Neural progenitor cell (in vitro differentiated cells): ENCODE data around the gene APLP2. TPM values are rescaled to one million over a fixed set of nuclear protein-coding genes. Genes with fewer than 3 reads are reported as not detected.

ENCODE experiments used
- DNase-seq: peaks from one replicate; pipeline ENCODE4 v3.0.0-alpha.2; 2016; ENCODE audit warnings: low spot score
- H2AFZ ChIP-seq: fragments of 200-600 bp; sonication (generic); replicated peaks from 2 replicates; pipeline ENCODE4 v1.6.1; 2016; ENCODE audit warnings: antibody characterized with exemption
- H3F3A ChIP-seq: fragments of 200-600 bp; sonication (generic); 2 replicates; pipeline ENCODE4 v1.6.1; 2016; ENCODE audit warnings: antibody characterized with exemption, low read depth
- H3K27ac ChIP-seq: fragments of 200-600 bp; sonication (generic); 2 replicates; pipeline ENCODE4 v1.5.1; 2016; ENCODE audit warnings: mild to moderate bottlenecking
- H3K27me3 ChIP-seq: fragments of 200-600 bp; sonication (generic); 2 replicates; pipeline ENCODE4 v1.6.1; 2016; ENCODE audit warnings: mild to moderate bottlenecking, moderate library complexity
- H3K36me3 ChIP-seq: fragments of 200-600 bp; sonication (generic); 2 replicates; pipeline ENCODE4 v1.5.1; 2016
- H3K4me1 ChIP-seq: fragments of 200-600 bp; sonication (generic); 2 replicates; pipeline ENCODE4 v1.6.1; 2016; ENCODE audit warnings: mixed run types
- H3K4me2 ChIP-seq: fragments of 200-600 bp; sonication (generic); 2 replicates; pipeline ENCODE4 v1.6.1; 2016
- H3K4me3 ChIP-seq: fragments of 200-600 bp; sonication (generic); 2 replicates; pipeline ENCODE4 v1.5.1; 2016
- H3K79me2 ChIP-seq: fragments of 200-600 bp; sonication (generic); 2 replicates; pipeline ENCODE4 v1.6.1; 2016; ENCODE audit warnings: low read depth
- H3K9ac ChIP-seq: fragments of 200-600 bp; sonication (generic); 2 replicates; pipeline ENCODE4 v1.6.1; 2016
- H3K9me3 ChIP-seq: fragments of 200-600 bp; sonication (generic); 2 replicates; pipeline ENCODE4 v1.5.1; 2016; ENCODE audit warnings: low read depth
- H4K20me1 ChIP-seq: fragments of 200-600 bp; sonication (generic); 2 replicates; pipeline ENCODE4 v1.6.1; 2016; ENCODE audit warnings: low read depth
- H3K27ac Mint-ChIP-seq: 3 replicates; pipeline ENCODE4 v1.8.0; 2021; ENCODE audit warnings: mixed read lengths
- H3K27me3 Mint-ChIP-seq: 2 replicates; pipeline ENCODE4 v1.8.0; 2022; ENCODE audit warnings: low read depth, mild to moderate bottlenecking, inconsistent platforms, moderate library complexity, mixed read lengths; ENCODE audit not compliant: insufficient read depth
- H3K36me3 Mint-ChIP-seq: 3 replicates; pipeline ENCODE4 v1.8.0; 2021; ENCODE audit warnings: mixed read lengths
- H3K4me1 Mint-ChIP-seq: 3 replicates; pipeline ENCODE4 v1.8.0; 2021; ENCODE audit warnings: mixed read lengths
- H3K4me3 Mint-ChIP-seq: 3 replicates; pipeline ENCODE4 v1.8.0; 2021; ENCODE audit warnings: mild to moderate bottlenecking, moderate library complexity, mixed read lengths
- H3K9me3 Mint-ChIP-seq: 3 replicates; pipeline ENCODE4 v1.8.0; 2020; ENCODE audit warnings: mixed read lengths
- CTCF ChIP-seq: fragments of 200-600 bp; sonication (generic); IDR thresholded peaks from 2 replicates; pipeline ENCODE4 v1.5.1; 2017; ENCODE audit warnings: antibody characterized with exemption, mild to moderate bottlenecking
- EZH2 ChIP-seq: fragments of 200-600 bp; sonication (generic); IDR thresholded peaks from 2 replicates; pipeline ENCODE4 v1.6.1; 2017; ENCODE audit warnings: antibody characterized with exemption, mild to moderate bottlenecking, moderate library complexity
- EZH2phosphoT487 ChIP-seq: fragments of 200-600 bp; sonication (generic); IDR thresholded peaks from 2 replicates; pipeline ENCODE4 v1.6.1; 2017; ENCODE audit warnings: antibody characterized with exemption
- total RNA-seq: library from RNA; depleted of rRNA; stranded (reverse); fragments of >200 nt; gene quantifications from 2 replicates; pipeline ENCODE4 v1.2.3, GENCODE V29; 2015; ENCODE audit warnings: low replicate concordance

Gene APLP2
- total RNA-seq, 1 donor from 2014 or later: 455 TPM

GRCh38 chr11:130118636-130119387 lies 49.1 kb downstream of the APLP2 start:
- Histone ChIP-seq H3K27ac (no peak overlapping the region), H3K36me3 (peaks cover 11% of the 10 kb centered on the region), H3K27me3 (no peaks in the 10 kb centered on the region), H3K79me2 (peaks cover 69% of the 10 kb centered on the region), H3K9me3 (no peaks in the 10 kb centered on the region), H3F3A (no peaks in the 10 kb centered on the region), H2AFZ (no peak overlapping the region), H3K4me1 (no peaks in the 10 kb centered on the region), H3K9ac (no peak overlapping the region), H3K4me2 (no peak overlapping the region), H3K4me3 (no peak overlapping the region), H4K20me1 (peaks cover 33% of the 10 kb centered on the region)
- Mint-ChIP-seq H3K9me3 (no peaks in the 10 kb centered on the region), H3K27ac (no peak overlapping the region), H3K27me3 (no peaks in the 10 kb centered on the region), H3K36me3 (peaks cover 32% of the 10 kb centered on the region), H3K4me1 (no peaks in the 10 kb centered on the region), H3K4me3 (no peak overlapping the region)
- DNase-seq: no peak
- TF ChIP-seq EZH2phosphoT487 (no peak), EZH2 (no peak), CTCF (no peak)

- Histone ChIP-seq H3K9ac (no peak overlapping the region), H3K4me1 (no peaks in the 10 kb centered on the region), H3K9me3 (no peaks in the 10 kb centered on the region), H3K4me3 (no peak overlapping the region), H4K20me1 (peaks cover 30% of the 10 kb centered on the region), H3K27me3 (no peaks in the 10 kb centered on the region), H3F3A (no peaks in the 10 kb centered on the region), H3K79me2 (peaks cover 68% of the 10 kb centered on the region), H3K4me2 (no peak overlapping the region), H3K36me3 (peaks cover 3% of the 10 kb centered on the region), H3K27ac (no peak overlapping the region), H2AFZ (no peak overlapping the region)
- Mint-ChIP-seq H3K36me3 (peaks cover 36% of the 10 kb centered on the region), H3K9me3 (no peaks in the 10 kb centered on the region), H3K27me3 (peaks cover 2% of the 10 kb centered on the region), H3K4me3 (no peak overlapping the region), H3K27ac (no peak overlapping the region), H3K4me1 (no peaks in the 10 kb centered on the region)
- no peak for DNase-seq
- TF ChIP-seq EZH2: no peak
- no peak for TF ChIP-seq EZH2phosphoT487
Measured at GRCh38 chr11:130120045-130120444, 50.4 kb downstream of the APLP2 start.

GRCh38 chr11:130121445-130121978 lies 51.8 kb downstream of the APLP2 start:
- no peak for TF ChIP-seq EZH2
- no peak for TF ChIP-seq EZH2phosphoT487
- TF ChIP-seq CTCF: no peak
- H4K20me1 ChIP-seq: peaks cover 22% of the 10 kb centered on the region
- Mint-ChIP-seq H3K27me3 (peaks cover 2% of the 10 kb centered on the region), H3K4me1 (no peaks in the 10 kb centered on the region), H3K4me3 (no peak overlapping the region), H3K9me3 (no peaks in the 10 kb centered on the region), H3K27ac (no peak overlapping the region), H3K36me3 (peaks cover 41% of the 10 kb centered on the region)
- no peak overlapping the region for H3K9ac ChIP-seq
- H3K4me2 ChIP-seq: no peak overlapping the region
- H3K9me3 ChIP-seq: no peaks in the 10 kb centered on the region
- no peak for DNase-seq
- H2AFZ ChIP-seq: no peak overlapping the region
- H3K4me3 ChIP-seq: no peak overlapping the region
- no peaks in the 10 kb centered on the region for H3F3A ChIP-seq
- H3K36me3 ChIP-seq: no peaks in the 10 kb centered on the region
- H3K27me3 ChIP-seq: no peaks in the 10 kb centered on the region
- H3K79me2 ChIP-seq: peaks cover 58% of the 10 kb centered on the region
- no peak overlapping the region for H3K27ac ChIP-seq
- no peaks in the 10 kb centered on the region for H3K4me1 ChIP-seq

- H3K27ac ChIP-seq: no peak overlapping the region
- Mint-ChIP-seq H3K4me3 (no peak overlapping the region), H3K27me3 (peaks cover 2% of the 10 kb centered on the region), H3K36me3 (peaks cover 41% of the 10 kb centered on the region), H3K27ac (no peak overlapping the region), H3K9me3 (no peaks in the 10 kb centered on the region), H3K4me1 (no peaks in the 10 kb centered on the region)
- H2AFZ ChIP-seq: no peak overlapping the region
- DNase-seq: no peak
- TF ChIP-seq EZH2 (no peak), EZH2phosphoT487 (no peak), CTCF (no peak)
- no peaks in the 10 kb centered on the region for H3K36me3 ChIP-seq
- H3K27me3 ChIP-seq: no peaks in the 10 kb centered on the region
- H3K79me2 ChIP-seq: peaks cover 52% of the 10 kb centered on the region
- H3K4me3 ChIP-seq: no peak overlapping the region
- no peaks in the 10 kb centered on the region for H3K9me3 ChIP-seq
- no peaks in the 10 kb centered on the region for H3F3A ChIP-seq
- no peaks in the 10 kb centered on the region for H3K4me1 ChIP-seq
- peaks cover 22% of the 10 kb centered on the region for H4K20me1 ChIP-seq
- H3K4me2 ChIP-seq: no peak overlapping the region
- no peak overlapping the region for H3K9ac ChIP-seq
Measured at GRCh38 chr11:130122141-130122575, 52.5 kb downstream of the APLP2 start.
